ENCODE measurements around the gene FAM227B.

DNA sequence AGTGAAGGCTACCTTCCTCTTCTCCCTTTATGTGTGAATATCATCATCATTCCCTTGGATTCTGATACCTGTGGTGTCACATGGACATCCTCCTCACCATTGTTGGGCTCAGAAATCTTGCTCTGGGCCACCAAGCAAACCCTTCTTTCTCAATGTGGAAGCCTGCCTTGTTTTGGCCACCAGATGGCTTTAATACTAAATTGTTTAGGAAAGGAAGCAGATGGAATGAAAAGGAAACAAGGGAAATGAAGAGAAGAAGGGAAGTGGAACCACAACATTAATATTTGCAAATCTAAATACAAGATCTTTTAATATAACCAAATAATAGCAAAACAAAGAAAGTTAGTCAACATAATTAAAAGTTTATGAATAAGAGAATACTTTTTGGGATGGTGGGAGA lies 14.0 kb downstream of the FAM227B start:
- TF ChIP-seq, protein P1, sequence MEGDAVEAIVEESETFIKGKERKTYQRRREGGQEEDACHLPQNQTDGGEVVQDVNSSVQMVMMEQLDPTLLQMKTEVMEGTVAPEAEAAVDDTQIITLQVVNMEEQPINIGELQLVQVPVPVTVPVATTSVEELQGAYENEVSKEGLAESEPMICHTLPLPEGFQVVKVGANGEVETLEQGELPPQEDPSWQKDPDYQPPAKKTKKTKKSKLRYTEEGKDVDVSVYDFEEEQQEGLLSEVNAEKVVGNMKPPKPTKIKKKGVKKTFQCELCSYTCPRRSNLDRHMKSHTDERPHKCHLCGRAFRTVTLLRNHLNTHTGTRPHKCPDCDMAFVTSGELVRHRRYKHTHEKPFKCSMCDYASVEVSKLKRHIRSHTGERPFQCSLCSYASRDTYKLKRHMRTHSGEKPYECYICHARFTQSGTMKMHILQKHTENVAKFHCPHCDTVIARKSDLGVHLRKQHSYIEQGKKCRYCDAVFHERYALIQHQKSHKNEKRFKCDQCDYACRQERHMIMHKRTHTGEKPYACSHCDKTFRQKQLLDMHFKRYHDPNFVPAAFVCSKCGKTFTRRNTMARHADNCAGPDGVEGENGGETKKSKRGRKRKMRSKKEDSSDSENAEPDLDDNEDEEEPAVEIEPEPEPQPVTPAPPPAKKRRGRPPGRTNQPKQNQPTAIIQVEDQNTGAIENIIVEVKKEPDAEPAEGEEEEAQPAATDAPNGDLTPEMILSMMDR (IDR thresholded peaks at IDR 0.05), result no peak
- no peak for TF ChIP-seq POLR2A (IDR thresholded peaks at IDR 0.05)

All from testis (tissue), 2 donors.